ACHN (cell line): ENCODE measurements around the gene UBA5.

Source experiments
- DNase-seq: peaks from one replicate; pipeline ENCODE4 v3.0.0-alpha.2; 2015
- in situ Hi-C: cut with HindIII; loops from 2 replicates; pipeline ENCODE4 v1.10.0; 2017; ENCODE audit warnings: low sequenced_read_pairs, low pct_ligation_motif_present, low pct_unique_long_range_greater_than_20kb

Gene UBA5

DNA sequence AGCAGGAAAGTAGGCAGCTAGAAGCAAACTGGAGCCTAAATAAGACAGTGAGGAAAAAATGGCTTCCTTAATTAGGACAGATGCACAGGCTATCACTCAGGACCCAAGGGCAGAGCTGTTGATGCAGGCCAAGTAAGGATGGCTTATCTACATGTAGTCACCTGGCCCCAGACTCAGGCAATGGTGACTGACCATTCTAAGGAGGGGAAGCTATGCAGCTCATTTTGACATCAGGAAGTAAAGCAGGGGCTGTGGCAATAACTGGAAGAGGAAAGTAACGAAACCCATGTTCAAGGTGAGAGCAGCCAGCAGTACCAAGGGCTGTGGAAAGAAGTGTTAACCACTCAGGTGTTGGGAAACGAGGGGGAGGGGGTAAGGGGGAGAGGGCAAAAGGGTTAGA lies 16.8 kb upstream of the UBA5 start:
- DNase-seq = no peak
- in situ Hi-C loops = loop anchor here (25.0 kb wide), 1 partner anchor 106 kb away; no protein-coding TSS in a partner anchor

DNA sequence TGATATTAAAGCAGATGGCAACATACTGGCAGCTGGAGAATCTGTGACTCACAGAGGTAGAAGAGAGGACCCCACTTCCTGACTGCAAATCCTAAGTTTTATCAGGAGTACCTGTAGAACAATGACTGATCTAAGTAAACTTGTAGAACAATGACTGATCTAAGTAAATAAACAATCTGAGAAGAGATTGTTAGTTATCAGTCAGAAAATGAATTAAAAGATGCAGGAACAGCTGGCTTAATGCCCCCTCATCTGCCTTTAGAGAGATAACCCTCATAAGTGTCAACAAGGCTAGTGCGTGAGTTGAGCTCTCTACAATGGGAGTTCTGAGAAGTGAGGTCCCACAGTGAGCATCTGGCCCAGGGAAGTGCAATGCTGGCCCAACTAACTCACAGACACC lies 15.1 kb upstream of the UBA5 start:
- in situ Hi-C loops = loop anchor here (25.0 kb wide), 1 partner anchor 108 kb away; no protein-coding TSS in a partner anchor
- no peak for DNase-seq

DNA sequence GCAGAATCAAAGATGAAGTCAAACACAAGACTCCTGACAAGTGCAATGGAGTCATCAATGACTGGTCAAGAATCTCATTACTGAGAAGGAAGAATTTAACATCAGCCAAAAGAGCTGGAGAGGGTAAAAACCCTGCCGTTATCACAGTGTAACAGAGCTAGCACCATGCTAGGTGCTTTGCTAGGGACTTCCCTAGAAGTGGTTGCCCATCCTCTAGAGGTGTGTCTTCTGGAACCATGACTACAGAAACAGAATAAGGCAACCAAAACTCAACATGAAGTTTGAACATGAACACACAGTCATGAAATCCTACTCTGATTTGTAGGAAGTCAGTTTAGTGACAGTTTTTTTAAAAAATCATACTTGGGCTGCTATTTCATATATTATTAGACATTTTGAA lies 10.0 kb upstream of the UBA5 start:
- DNase-seq = no peak
- in situ Hi-C loops = no loop called here

DNA sequence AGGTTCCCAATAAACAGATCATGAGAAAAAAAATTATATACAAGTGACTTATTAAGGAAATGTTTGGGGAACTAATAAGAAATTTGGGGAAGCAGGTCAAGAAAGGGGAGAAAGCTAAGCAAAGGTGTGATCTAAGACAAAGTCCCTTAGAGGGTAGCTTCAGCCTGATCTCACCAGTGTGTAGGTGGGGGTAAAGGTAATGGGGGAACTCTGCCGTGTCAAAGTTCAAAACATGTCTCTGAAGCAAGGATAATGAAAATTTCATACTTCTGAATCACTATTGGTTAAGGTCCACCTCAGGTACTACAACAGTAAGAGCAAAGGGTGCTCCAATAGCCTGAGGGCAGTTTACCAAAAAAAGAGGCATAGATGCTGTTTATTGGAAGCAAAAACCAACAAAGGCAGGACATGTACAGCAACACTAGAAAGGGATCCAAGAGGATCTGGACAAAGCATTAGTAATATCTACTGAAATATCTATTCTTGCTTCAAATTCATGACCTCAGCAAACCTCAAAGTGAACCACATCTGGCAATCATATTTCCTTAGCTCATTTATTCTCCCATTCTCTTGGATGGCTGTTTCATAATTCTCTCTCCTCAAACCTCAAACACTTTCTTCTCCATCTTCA lies 7.4 kb upstream of the UBA5 start:
- DNase-seq = no peak
- in situ Hi-C loops = no loop called here

DNA sequence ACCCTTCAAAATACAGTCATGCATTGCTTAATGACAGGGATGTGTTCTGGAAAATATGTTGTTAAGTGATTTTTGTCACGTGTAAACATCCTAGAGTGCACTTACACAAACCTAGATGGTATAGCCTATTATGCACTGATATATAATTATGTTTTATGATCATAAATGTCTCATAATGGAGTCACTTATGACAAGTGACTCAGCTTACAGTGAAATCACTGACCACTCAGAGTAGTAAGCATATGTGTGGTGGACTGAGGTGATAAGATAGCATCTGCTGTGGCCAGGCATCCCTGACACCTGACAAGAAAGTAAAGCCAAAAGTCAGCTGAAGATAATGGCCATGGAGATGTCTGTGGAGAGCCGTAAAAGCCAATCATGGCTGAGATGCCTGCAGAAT lies 5.9 kb upstream of the UBA5 start:
- in situ Hi-C loops = no loop called here
- no peak for DNase-seq

DNA sequence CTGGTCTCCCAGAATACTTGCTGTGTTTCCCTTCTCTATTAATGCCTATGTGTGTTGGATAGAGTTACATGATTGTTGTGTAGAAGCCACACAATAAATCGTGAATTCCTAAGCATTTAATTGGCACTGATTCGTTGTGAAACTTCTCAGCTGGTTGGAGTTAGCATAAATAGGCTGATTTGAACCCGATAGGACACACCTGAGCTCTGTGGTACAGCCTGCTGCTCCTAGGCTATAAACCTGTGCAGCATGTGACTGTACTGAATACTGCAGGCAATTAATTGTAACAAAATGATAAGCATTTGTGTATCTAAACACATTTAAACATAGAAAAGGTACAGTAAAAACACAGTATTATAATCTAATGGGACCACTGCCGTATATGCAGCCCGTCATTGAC lies 5.4 kb upstream of the UBA5 start:
- in situ Hi-C loops = no loop called here
- no peak for DNase-seq

DNA sequence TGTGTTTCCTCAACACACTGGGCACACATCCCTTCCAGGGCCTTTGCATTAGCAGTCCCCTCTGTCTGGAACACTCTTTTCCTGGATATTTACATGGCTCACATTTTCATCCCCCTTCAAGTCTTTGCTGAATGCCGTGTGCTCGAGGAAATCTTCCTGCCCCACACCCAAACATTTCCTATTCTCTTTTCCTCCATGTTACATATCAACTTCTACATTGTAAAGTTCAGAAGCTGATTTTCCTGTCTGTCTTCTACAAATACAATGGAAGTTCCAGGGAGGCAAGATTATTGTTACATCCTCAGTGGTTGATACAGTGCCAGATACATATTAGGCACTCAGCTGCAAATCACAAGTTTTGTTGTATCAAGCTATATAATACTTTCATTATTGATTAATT lies 4.7 kb upstream of the UBA5 start:
- no peak for DNase-seq
- in situ Hi-C loops = no loop called here

DNA sequence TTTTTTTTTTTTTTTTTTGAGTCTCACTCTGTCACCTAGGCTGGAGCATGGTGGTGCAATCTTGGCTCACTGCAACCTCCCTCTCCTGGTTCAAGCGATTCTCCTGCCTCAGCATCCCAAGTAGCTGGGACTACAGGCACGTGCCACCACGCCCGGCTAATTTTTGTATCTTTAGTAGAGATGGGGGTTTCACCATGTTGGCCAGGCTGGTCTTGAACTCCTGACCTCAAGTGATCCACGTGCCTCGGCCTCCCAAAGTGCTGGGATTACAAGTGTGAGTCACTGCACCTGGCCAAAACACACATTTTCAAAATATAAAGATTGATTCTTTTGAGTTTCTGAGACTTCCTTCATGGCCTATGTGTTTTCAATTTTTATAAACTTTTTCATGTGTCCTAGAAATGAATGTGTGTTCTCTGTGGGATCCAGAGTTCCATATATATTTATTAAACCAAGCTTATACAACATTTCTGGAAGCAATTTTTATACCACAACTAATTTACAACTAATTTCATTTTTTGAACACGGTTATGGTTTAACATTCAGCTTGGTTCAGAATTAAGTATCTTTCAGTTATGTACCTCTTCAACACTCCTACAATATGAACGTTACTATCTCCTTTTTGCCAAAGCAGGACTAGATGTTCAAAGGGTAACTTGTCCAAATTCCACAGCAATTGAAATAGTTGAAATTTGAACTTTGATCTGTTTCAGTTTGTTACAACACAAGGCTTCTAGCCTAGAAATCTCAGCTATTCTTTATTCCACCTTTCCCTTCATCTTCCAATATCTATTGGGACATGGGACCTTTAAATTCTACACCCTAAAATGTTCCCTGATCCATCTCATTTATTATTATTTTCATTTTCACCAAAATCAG lies 2.0 kb upstream of the UBA5 start:
- in situ Hi-C loops = no loop called here

DNA sequence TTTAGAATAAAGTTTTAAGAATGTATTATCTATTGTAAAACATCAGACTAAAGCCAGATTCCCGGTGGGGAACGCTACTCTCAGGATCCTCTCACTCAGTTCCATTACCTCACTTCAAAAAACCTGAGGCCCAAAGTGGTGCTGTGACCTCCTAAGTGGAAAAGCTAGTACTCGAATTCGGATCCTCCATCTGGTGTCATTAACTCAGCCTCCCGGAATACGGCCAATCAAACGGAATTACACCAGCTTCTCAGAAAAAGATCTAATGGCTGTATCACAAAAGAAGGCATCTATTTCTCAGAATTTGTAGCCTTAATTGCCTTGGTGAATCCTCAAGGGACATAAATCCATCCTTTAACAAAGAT lies 1.1 kb upstream of the UBA5 start:
- DNase-seq = no peak

More for the DNA sequence above, 2.0 kb upstream of the UBA5 start:
- DNase-seq = no peak

DNA sequence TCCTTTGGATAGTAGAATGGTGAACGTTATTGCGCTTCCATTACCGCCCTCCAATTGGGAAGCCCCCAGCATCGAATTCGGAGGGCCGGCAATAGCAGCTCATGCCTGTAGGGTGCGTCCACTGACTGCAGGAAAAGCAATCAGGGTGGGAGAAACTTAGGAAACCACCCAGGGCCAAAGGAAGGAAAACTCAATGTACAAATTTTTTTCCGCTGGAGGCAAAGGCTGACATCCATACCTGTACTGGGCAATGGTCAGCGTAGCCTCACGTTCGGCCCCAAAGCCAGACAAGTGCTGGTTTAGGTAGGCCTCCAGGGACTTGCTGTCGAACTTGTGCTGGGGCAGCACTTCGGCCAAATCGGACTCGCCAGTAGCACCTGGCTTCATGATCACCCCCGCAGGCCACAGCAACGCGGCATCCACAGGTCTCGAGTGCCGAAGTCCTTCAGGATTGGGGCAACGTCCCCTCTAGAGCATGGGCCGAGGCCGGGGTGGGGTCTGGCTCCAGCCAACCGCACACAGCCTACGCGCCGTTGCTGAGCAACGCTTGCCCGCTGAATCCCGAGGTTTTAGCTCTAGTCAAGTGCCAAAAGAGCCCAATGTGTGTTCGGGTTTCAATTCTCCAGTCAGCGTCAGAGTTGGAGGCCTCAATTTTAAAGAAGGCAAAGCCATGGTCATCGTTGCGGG lies 621 bp upstream of the UBA5 start, which contains the start of gene ACAD11:
ACAD11 (minus strand) TSS at position 445 of the 687 bp plus-strand sequence; CDS start at position 387, 58 bp downstream.
- peak; percentile 68 for DNase-seq
- in situ Hi-C loops = no loop called here

More for the DNA sequence above, 1.1 kb upstream of the UBA5 start:
- in situ Hi-C loops = no loop called here

DNA sequence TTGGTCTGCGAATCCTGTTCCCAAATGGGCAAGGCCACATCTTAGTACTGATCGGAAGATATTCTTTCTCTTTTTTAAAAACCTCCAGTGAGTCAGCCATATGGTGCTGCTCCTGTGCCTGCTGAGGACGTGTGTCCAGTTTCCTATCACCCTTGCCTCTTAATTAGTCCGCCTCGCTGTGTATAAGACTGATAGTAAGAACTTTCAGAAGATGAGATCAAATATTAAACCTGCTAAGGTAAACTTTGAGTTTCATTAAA lies 612 bp downstream of the UBA5 start:
- in situ Hi-C loops = no loop called here
- DNase-seq = peak; percentile 19

DNA sequence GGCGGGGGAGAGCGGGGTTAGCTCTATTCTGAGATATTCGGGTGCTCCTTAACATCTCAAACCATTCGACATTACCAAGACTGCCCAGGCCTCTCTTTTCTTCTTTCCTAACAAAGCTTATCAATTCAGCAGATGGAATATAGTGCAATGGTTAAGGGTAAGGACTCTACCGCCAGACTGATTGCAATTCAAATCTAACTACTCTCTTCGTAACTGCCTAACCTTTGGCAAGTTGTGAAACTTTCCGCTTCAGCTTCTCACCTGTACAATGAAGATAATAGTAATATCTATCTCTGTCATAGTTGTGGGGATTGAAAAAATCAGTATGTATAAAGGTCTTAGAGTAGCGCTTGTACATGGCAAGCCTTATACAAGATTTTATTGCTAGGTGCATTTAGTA lies 972 bp downstream of the UBA5 start:
- in situ Hi-C loops = no loop called here
- no peak for DNase-seq

DNA sequence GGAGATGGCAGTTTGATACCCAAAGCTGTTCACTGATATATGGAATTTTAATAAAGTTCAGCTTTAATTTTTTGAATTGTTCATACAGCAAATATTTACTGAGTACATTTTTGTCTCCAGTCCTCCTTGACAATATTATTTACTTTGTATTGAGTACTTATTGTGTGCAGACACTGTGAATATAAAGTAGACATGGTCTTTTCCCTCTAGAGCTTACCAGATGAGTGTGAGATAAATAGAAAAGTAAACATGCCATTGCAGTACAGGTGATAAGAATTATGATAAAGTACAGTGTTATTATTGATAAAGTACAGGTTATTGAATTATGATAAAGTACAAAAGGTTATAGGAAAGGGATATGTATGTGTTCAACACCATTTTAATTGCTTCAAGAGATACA lies 2.1 kb downstream of the UBA5 start:
- DNase-seq = no peak
- in situ Hi-C loops = no loop called here

DNA sequence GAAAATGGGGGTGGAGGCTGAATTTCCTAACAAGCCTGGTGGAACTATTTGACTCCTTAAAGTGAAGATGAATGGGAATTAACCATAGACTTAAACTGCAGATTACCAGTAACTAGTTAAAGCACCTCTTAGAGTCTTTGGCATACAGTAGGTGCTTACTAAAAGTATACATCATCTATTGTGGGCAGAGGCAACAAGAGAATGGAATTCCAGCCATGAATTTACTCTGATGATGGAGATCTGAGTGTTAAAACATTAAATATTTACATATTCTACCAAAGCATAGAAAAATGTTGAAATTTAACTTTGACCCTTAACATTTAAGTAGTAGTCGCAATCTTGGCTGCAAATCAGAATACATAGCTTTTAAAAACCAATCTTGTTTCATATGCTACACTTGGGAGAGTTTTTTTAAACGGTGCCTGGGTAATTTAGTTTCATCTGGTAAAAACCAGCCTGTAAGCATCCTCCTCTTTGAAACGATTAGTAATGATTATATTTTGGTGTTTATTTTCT lies 5.2 kb downstream of the UBA5 start:
- DNase-seq = no peak
- in situ Hi-C loops = no loop called here

DNA sequence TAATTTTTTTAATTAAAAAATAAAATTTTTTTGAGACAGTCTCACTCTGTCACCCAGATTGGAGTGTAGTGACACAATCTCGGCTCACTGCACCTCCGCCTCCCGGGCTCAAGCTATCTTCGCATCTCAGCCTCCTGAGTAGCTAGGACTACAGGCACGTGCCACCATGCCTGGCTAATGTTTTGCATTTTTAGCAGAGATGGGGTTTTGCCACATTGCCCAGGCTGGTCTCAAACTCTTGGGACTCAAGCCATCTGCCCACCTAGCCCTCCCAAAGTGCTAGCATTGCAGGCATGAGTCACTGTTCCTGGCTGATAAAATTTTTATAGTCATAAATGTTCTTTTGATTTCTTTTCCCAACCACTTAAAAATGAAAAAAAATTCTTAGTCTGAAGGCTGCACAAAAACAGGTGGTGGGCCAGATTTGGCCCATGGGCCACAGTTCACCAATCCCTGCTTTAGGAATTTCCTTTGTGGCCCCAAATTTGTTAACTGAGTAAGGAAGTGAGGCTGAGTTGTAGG lies 9.2 kb downstream of the UBA5 start:
- in situ Hi-C loops = no loop called here
- DNase-seq = no peak

DNA sequence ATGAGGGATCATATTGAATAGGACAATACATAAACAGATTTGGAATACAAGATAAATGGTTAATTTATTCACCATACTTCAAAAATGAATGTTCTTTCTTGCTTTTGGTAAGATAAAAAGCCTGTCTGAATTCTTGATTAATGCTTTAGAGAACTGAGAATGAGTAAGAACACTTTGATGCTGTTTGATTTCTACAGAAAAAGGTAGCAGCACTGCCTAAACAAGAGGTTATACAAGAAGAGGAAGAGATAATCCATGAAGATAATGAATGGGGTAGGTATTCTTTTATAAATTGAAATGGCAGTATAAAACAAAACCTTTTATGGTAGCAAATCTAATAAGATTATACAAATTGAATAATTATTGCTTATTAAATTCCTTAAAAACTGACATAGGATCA lies 15.3 kb downstream of the UBA5 start:
- in situ Hi-C loops = no loop called here
- DNase-seq = no peak

DNA sequence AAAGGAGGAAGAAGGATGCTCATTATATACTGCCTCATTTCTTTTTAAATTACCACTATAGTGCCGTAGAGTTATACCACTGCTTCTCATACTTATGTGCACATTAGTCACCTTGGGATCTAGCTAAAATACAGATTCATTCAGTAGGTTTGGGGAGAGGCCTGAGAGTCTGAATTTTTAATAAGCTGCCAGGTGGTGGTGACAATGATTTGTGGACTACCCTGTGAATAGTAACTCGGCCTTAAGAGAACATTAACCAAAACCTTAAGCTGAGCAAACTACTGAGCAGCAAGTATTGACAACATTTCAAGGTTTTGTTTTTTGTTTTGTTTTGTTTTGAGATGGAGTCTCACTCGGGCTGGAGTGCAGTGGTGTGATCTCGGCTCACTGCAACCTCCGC lies 19.8 kb downstream of the UBA5 start:
- DNase-seq = peak; percentile 1
- in situ Hi-C loops = no loop called here

DNA sequence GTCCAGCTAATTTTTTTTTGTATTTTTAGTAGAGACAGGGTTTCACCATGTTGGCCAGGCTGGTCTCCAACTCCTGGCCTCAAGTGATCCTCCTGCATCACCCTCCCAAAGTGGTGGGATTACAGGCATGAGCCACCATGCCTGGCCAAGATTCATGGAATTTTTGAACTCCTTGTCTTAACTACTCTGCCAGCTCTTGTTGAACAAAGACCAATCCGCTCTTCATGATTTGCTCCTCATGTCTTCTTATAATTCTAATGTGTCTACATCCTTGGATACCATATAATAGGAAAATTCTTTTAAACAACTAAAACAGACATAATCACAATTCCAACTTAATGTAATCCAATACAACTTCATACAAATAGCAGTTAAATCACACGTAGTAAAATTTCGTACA lies 21.3 kb downstream of the UBA5 start:
- in situ Hi-C loops = no loop called here
- no peak for DNase-seq

DNA sequence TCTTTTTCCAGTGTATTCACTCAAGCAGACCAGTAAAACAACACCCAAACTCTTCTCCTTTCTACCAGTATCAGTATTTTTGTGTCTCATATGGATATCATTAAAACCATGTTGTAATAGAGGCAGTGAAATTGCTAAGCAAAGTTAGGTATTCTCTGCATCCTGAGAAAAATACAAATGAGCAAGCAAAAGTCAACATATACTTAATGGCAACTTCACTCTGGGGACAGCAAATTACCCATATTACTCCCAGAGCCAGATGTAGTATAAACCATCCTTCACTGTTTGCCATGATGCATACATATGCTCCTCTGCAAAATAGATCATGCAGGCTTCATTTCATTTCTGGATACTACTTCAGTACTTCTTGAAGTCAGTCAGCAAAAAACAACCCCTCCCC lies 22.1 kb downstream of the UBA5 start:
- no peak for DNase-seq
- in situ Hi-C loops = no loop called here
